GM10266 (cell line): Measurements from ENCODE around the gene STMN3.
A peak's percentile ranks its signal among the peaks of the same experiment; 100 is the strongest.

ENCODE experiments used
- DNase-seq: peaks from one replicate; pipeline ENCODE4 v3.0.0; 2012; ENCODE audit errors: extremely low spot score
- TF ChIP-seq, protein P1 (sequence below): IDR thresholded peaks from 2 replicates; pipeline ENCODE4 v1.5.1; 2012; ENCODE audit warnings: mild to moderate bottlenecking, low read depth; ENCODE audit not compliant: control insufficient read depth, insufficient read depth; ENCODE audit errors: missing control alignments

Gene STMN3

DNA sequence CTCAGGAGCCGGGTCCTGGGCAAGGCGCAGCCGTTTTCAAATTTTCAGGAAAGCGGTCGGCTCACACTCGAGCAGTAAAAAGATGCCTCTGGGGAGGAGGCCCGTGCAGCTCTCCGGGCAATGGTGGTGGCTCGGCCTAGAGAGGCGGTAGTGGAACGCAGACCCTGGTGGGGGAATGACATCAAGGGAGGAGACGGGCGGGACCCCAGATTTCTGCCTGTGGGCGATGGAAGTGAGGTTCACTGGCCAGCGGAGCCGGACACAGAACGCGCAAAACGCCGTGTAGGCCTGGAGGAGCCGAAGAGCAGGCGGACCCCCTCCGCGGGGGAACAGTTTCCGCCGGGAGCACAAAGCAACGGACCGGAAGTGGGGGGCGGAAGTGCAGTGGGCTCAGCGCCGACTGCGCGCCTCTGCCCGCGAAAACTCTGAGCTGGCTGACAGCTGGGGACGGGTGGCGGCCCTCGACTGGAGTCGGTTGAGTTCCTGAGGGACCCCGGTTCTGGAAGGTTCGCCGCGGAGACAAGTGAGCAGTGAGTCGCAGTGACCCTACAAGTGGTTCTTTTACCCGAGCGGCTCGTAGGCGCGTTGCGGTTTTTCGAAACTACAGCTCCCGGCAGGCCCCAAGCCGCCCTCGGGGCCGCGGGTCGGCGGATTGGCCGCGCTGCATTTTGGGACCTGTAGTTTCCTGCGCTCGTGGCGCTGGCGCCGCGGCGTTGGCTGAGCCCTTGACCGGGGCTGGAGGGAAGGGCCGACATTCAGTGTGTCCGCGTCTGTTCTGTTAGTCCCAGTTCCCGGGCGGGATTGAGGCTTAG, 4.9 kb upstream of the STMN3 start, which contains the start of gene RTEL1:
TSS of gene RTEL1 (plus strand) at position 376 of the 812 bp plus-strand sequence. CDS start 1,091 bp downstream, outside the sequence.
- TF ChIP-seq, protein P1, sequence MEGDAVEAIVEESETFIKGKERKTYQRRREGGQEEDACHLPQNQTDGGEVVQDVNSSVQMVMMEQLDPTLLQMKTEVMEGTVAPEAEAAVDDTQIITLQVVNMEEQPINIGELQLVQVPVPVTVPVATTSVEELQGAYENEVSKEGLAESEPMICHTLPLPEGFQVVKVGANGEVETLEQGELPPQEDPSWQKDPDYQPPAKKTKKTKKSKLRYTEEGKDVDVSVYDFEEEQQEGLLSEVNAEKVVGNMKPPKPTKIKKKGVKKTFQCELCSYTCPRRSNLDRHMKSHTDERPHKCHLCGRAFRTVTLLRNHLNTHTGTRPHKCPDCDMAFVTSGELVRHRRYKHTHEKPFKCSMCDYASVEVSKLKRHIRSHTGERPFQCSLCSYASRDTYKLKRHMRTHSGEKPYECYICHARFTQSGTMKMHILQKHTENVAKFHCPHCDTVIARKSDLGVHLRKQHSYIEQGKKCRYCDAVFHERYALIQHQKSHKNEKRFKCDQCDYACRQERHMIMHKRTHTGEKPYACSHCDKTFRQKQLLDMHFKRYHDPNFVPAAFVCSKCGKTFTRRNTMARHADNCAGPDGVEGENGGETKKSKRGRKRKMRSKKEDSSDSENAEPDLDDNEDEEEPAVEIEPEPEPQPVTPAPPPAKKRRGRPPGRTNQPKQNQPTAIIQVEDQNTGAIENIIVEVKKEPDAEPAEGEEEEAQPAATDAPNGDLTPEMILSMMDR = no peak
- DNase-seq = peak; percentile 97

DNA sequence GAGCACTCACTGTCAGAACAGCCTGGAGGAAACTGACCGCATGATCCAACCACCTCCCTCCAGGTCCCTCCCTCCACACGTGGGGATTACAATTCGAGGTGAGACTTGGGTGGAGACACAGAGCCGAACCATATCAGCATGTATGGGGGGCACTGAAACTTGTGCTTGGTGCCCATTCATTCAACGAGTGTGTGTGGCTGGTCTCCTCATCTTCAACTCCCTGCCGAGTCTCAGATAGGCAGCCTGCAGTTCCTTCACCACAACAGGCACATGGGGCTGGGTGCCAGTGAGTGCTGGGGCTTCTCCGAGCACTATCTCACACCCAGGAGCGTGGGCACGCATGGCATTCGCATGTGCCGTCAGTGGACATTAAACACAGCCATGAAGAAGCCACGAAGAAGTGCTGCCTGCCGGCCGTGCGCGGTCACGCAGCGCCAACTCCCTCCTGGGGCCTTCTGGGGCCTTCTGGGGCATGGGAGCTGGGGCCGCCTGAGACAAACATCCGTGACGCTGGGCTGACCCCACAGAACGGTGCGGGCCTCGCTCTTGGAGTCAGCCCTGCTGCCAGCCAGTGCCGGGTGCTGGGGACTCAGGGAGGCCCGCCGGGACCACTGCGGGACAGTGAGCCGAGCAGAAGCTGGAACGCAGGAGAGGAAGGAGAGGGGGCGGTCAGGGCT, 4.2 kb upstream of the STMN3 start:
- TF ChIP-seq, protein P1 = no peak
- no peak for DNase-seq

DNA sequence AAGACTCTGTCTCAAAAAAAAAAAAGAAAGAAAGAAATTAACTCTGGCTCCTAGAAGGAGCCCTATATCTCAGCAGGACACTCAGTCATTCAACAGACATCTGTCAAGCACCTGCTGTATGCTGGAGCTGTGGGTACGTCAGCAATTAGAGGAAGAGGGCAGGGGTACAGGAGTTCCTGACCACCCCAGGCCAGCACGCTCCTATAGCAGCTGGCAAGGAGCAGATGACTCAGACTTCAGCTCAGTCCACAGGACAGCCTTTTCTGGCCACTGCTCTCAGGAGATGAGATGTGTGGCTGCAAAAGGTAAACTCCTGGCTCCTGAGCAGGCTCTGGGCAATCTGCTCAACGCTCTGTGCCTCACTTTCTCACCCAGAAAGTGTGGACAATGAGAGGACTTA, 3.2 kb upstream of the STMN3 start:
- DNase-seq = no peak
- TF ChIP-seq, protein P1 = no peak

DNA sequence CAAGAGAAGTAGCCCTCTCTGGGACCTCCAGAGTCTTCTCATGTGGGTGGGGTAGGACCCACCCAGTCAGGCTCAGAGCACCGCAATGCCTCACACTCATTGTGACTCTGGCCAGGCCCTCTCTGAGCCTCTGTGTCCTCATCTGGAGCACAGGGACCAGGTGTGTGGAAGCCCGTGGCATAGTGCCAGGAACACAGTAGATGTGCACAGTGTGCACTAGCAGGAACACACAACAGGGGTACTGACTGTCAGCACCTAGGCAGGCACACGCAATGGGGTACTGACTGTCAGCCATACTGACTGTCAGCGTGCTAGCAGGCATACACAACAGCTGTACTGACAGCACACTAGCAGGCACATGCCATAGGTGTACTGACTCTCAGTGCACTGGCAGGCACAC, 2.0 kb upstream of the STMN3 start:
- no peak for DNase-seq
- TF ChIP-seq, protein P1 = no peak

DNA sequence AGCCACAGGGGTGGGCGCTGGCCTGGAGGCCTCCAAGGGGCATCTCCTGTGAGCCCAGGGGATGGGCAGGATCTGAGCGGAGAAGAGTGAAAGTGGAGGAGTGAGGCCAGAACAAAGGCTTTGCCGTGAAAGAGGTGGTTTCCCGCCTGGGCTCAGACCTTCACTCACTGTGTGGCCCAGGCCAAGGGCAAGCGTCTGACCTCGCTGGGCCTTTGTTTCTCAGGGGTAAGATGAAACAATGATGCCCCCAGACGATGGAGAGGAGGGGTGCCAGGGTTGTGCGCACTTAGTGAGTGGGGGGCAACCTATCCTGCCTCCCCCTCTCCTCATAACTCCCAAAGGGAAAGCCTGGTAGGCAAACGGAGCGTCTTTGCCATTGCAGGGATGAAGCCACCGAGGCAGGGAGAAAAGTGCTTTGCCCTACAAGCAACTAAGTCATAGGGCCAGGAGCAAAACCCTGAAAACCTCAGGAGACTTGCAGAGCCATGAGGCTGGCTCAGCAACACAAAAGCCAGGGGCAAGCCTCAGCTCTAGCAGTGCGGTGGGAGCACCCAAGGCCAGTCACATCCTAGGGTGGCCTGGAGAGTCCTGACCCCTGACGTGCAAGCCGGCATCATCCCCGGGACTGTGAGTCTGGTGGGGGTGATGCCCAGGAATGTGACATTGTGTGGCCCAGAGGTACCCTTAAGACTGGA, 897 bp upstream of the STMN3 start:
- TF ChIP-seq, protein P1 = no peak
- no peak for DNase-seq

DNA sequence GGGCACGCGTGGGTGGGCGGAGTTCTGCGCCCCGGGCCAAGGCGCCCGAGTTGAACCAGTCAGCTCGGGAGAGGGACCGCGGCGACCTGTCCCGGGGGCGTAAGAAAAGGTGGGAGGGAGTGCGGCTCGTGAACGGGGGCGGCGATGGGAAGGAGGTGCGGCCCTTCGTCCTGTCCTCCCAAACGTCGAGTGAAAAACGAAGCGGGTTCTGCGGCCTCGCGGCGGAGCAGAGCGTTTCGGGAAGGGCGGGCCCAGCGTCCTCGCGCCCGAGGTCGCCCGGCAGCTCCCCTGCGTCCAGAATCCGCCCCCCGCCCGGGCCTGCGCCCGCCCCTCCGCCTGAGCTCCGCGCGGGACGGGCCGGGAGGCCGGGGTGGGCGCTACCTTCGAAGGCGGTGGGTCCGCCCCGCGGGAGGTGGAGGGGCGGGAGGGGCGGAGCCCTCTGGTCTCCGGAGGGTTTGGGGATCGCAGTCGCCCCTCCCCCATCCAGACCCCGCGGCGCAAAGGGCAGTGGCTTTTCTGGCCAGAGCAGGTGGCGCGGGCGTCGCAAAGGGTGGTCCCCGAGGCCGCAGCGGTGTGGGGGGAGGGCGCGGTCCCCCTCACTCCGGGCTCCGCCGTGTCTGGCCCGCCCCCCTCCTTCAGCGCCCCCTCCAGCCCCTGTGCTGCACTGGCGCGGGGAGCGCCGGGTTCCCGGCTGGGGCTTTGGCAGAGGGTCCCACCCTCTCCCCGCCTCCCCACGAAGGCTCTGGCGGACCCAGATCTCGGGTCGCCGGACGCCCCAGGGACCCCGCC, 838 bp downstream of the STMN3 start:
- TF ChIP-seq, protein P1 = no peak
- no peak for DNase-seq
